ENCODE results near the gene SDK1. TPM values are rescaled to one million over a fixed set of nuclear protein-coding genes. Genes with fewer than 3 reads are reported as not detected.
"Not testable (repeated sequence)": the region's sequence is repeated elsewhere in the genome, so short reads cannot be mapped to it uniquely, and the experiment has no call there.

The SDK1 gene
- total RNA-seq, 1 donor from 2014 or later: 0.34 TPM

DNA sequence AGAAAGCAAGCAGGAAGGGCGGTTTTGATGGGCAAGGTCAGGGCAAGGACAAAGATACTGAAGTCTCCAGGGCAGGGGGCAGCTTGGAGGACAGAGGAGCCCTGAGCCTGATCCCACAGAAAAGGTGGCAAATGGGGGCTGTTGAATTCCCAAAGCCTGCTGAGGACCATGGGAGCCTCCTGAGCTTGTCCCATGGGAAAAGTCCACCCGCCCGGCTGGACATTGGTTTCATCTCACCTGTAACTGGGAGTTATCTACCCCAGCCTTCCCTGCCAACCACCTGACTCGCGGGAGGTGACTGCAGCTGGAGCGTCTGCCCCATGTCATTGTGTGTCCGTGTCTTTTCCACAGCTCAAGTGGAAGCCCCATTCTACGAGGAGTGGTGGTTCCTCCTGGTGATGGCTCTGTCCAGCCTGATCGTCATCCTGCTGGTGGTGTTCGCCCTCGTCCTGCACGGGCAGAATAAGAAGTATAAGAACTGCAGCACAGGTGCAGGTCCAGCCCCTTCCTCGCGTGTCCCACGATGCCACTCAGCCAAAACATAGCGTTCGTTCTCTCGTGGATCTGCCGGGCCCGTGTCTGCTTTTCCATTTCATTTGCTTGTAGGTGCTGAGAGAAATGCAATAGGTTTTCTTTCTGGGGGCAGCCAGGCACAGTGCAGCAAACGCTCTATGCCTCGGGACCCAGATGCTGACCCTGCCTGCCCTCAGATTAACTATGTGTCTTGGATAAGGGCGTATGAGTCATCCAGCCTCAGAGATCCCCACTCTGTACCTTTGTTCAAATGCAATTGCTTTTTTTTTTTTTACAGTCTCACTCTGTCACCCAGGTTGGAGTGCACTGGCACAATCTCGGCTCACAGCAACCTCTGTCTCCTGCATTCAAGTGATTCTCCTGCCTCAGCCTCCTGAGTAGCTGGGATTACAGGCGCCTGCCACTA, 936.5 kb downstream of the SDK1 start:
- DNase-seq: no peak

DNA sequence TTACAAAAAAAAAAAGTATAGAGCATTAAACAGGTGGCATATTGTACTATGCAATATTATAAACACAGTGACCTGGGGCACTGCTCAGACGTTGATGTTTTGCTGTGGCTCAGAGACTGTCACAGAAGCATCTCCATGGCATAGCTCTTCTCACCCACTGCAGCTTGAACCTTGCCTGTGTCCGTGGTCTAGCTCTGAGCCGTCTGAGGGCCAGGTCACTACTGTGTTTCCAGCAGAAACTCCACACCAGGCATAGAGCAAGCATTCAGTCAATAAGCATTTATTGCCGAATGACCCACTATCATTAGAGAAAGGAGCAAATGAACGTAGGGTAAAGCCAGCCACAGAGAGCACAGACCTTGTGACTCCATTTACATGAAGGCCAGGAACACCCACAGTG, 937.8 kb downstream of the SDK1 start:
- DNase-seq: no peak

GRCh38 chr7:4240042-4240441, 939.0 kb downstream of the SDK1 start:
- DNase-seq: no peak

DNA sequence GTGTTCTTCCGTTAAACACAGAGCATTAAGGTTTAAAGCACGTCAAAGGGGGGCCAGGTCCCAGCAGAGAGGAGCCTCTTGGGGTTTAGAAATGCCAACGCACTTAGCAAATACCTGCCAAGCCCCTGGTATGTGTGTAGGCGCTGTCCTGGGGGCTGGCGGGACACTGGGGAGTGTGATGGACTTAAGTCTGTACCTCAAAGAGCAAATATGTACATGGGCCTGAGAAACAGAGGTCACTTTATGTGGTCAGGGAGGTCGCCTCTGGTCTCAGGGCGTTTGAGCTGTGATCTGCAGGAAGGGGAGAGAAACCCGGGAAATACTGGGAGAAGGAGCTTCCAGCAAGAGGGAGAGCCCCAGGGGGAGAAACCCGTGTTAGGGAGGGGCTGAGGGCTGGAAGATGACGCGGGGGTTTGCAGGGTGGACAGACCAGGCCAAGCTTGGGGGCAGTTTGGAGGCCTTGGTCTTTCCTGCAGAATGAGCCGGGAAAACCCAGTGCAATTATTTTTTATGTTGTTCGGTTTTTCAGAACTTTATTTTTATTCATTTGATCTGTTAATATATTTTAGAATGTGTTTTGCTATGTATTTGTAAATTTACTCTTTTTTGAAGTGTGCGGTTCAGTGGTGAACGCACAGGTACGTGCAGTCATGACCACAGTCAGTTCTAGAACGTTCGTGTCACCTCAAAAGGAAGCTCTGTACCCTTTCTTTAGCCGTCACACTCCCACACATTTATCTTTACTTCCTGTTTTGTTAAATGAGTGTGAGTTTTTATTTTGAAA, 939.7 kb downstream of the SDK1 start:
- no peak for DNase-seq

DNA sequence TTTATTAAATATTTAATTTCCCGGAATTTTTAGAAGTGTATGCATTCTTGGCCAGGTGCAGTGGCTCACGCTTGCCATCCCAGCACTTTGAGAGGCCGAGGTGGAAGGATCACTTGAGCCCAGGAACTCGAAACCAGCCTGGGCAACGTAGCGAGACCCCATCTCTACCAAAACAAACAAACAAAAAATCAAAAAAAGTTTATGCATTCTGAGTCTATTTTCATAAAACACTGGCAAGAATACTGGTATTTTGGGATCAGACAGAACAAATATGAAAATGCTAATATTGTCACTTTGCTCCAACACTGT, 940.2 kb downstream of the SDK1 start:
- no peak for DNase-seq

DNA sequence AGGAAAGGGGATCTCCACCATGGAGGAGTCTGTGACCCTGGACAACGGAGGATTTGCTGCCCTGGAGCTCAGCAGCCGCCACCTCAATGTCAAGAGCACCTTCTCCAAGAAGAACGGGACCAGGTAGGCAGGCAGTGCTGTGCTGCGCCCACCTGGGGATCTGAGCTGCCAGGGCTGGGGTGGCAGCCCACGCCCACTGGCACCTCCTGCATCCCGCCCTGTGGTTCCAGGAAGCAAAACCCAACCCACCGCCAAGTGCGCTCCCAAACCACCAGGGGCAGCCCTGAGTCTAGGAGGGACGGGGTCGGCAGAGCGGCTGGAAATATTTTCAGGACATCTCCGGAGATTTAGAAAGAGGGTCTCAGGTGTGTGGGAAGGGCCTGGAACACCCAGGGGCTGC, 940.7 kb downstream of the SDK1 start:
- DNase-seq: no peak

- DNase-seq: no peak
Observed at GRCh38 chr7:4242706-4243105, 941.7 kb downstream of the SDK1 start.

- no peak for DNase-seq
Observed at GRCh38 chr7:4244041-4244440, 943.0 kb downstream of the SDK1 start.

DNA sequence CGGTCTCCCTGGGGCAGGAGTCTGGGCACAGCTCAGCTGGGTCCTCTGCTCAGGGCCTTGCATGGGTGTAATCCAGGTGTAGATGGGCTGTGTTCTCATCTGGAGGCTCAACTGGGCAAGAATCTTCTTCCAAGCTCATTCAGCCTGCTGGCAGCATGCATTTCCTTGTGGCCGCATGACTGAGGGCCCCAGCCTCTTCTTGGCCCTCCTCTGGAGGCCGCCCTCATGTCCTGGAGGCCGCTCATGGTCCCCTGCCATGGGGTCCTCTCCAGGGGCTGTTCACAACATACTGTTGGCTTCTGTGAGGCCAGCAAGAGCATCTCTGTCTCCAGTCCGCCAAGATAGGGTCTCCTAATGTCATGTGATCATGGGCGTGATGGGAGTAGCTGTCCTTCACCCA, 943.6 kb downstream of the SDK1 start:
- DNase-seq: no peak

GRCh38 chr7:4245135-4245865, 944.2 kb downstream of the SDK1 start:
- DNase-seq: no peak

- DNase-seq: no peak
Observed at GRCh38 chr7:4245866-4246470, 944.9 kb downstream of the SDK1 start.

DNA sequence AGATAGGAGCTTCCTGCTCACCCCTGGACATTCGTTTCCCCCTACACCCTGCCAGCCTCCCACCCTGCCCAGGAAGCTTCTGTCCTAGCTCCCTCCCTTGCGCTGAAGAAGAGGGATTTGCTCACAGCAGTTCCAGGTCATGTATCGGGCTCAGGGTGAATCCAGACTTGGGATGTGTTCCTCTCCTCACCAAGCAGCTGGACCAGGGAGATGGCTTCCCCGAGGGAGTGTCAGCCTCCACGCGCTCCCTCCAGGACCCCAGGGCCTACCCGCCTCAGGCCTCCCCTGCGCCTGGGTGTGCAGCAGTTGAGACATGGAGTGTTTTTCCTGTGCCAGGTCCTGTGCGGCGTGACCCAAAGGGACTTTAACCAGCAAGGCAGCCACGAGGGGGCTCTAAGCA, 945.5 kb downstream of the SDK1 start:
- DNase-seq: no peak

- DNase-seq: no peak
Observed at GRCh38 chr7:4247106-4247876, 946.2 kb downstream of the SDK1 start.

DNA sequence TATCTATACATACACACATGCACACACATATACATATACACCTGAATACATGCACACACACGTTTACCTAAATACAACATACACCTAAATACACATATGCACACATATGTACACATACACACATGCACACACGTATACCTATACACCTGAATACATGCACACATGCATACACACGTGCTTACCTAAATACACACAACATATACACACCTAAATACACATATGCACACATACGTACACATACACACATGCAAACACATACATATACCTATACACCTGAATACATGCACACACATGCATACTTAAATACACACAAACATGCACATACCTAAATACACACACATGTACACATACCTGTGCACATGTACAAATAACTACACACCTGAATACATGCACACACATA, 947.2 kb downstream of the SDK1 start:
- no peak for DNase-seq

GRCh38 chr7:4249241-4249640, 948.2 kb downstream of the SDK1 start:
- no peak for DNase-seq

- DNase-seq: no peak
Observed at GRCh38 chr7:4255336-4255735, 954.3 kb downstream of the SDK1 start.

DNA sequence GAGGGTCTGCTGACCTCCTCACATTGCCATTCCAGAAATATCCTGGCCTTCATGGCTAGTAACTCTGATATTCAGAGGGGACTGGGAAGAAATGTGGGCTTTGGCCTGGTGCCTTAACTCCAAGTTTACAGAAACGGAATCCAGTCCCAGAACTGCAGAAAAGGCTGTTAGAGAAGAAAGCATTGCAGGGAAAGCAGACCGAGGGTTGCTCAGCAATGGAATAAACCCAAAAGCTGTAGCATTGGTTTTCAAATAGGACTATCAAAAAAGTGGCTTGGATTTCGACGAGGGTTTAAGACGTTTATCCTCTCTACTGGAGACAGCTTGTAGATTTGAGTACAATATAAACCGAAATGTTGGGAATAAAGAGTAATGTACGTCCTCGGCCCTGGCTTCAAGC, 955.2 kb downstream of the SDK1 start:
- no peak for DNase-seq

DNA sequence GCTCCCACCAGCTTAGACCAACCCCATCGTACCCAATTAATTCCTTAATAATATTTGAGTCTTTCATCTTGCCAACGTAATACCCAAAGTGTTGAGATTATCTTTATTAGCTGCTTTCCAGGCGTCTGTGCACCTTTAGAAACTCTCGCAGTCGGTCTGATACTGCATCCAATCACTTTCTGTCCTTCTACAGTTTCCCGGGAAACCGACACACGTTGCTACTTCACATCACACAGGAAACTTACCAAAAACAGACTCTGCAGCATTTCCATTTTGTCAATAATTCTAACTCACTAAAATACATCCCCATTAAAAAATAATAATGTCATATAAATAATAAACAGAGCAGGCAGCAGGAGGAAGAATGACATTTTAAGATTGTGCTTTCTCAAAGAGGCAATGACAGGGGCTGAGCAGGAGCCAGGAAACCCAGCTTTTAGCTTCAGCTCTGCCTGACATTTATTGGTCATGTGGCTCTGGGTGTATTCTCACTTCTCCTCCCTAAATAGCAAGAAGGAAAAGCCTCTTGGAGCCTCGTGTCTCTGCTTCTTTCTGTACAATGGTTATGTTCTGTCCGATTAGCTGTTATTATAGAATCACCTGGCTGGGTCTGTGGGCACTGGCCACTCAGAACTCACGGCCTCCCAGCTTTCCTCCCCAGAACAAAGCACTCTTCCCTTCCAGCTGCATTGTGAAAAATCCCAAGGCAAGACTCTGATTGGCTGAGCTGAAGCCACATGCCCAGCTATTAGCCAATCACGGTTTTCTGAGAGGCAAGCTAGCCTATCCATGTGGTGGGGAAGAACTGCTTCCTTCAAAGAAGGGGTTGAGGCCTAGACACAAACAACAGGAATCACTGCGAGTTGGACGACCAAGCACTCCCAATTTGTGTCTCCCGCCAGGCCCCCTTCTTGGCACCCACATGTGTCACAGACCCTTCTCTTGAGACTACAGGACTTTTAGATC, 956.4 kb downstream of the SDK1 start:
- no peak for DNase-seq

GRCh38 chr7:4260116-4260515, 959.1 kb downstream of the SDK1 start:
- DNase-seq: not testable (repeated sequence)

DNA sequence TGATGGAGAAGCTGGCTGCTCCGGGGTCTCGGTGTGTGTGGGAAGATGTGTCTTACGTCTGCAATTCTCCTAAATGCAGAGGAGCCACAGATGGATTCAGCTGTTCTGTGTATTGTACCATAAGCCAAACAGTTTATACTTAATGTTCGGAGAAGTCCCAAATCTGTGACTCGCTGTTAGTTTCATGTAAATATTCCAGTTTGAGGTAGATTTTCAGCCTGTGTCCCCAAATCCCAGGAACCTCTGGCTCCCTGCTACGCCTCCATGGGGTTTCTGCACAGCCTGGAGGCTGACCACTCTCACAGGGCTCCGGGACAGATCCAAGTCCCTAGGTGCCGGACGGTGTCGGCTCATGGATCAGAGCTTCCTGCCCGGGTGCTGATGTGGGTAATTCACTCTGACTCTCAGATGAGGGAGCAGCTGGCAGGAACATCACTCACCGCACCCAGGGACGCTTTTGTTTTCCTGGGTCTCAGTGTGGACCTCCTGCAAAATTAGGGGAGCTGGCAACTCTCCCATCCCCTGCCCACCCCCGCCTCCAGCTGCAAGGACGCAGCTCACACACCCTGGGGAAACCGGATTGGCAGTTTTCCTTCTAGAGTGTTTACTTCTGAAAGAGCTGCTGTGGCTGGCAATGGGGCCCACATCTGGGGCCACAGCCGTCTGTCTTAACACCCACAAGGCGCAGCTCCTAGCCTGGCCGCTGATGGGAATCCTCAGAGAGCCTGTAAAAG, 960.0 kb downstream of the SDK1 start:
- no peak for DNase-seq

Data from dermis blood vessel endothelial cell (primary cell).